GM18508 (cell line): ENCODE results near the gene NCR1.
"Not testable (repeated sequence)": the region's sequence is repeated elsewhere in the genome, so short reads cannot be mapped to it uniquely, and the experiment has no call there.

ENCODE experiments used
- ATAC-seq: cut with Tn5 transposase; IDR thresholded peaks from one replicate; pipeline ENCODE4 v1.9.1; 2021; ENCODE audit warnings: moderate number of reproducible peaks; ENCODE audit not compliant: insufficient read depth, unreplicated experiment

Gene NCR1

DNA sequence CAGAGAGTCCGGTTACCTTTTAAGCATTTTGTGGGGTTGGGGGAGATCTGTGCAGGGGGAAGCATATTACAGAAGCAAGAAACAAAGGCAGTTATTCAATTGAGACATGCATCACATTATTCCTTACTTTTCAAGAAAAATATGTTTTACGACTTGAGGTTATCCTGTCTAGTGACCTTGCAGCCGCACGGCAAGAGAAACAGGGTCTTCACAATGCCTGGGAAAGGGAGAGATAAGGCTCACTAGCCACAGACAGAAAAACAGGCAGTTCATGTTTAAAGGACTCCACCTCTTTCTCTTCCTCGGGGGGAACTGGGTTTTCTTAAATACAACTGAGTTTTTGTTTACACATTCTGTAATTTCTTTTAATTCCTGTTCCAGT is 536 bp upstream of the NCR1 start:
- no peak for ATAC-seq

DNA sequence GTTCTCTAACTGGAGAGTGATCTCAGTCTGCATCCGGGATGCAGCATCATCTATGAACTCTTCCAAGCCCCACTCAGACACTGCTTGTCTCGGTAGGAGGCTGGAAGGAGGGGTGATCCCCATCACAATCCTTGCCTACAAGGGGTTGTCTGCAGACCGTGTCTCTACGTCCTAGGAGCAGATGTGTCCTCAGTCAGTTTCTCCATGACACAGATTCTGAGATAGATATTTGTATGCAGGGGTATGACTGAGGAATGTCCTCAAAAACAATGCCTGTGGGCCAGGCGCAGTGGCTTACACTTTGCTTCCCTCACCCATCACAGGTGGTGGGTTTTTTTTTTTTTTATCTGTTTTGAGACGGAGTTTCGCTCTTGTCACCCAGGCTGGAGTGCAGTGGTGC is 871 bp downstream of the NCR1 start:
- no peak for ATAC-seq

DNA sequence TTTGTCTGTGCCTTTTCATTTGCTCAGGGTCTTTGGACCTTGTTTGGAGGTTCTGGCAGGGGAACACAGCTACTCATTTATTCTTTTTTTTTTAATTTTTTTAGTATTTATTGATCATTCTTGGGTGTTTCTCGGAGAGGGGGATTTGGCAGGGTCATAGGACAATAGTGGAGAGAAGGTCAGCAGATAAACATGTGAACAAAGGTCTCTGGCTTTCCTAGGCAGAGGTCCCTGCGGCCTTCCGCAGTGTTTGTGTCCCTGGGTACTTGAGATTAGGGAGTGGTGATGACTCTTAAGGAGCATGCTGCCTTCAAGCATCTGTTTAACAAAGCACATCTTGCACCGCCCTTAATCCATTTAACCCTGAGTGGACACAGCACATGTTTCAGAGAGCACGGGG is 2.0 kb downstream of the NCR1 start:
- not testable (repeated sequence) for ATAC-seq

DNA sequence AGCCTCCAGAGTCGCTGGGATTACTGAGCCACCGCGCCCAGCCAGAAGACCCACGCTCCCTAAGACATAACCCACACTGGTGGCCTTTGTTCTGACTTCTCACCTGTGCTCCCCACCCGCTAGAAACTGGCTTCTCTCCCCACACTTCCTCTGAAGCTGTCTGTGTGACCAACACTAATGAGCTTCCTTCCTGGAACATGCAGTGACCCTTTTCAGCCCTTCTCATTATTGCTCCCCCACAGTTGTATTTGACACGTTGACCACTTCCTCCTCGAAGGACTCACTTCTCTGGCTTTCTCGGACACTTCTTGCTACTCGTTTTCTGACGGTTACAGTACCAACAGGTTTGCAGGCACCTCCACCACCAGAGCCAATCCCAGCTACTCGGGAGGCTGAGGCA is 10.9 kb downstream of the NCR1 start:
- no peak for ATAC-seq

DNA sequence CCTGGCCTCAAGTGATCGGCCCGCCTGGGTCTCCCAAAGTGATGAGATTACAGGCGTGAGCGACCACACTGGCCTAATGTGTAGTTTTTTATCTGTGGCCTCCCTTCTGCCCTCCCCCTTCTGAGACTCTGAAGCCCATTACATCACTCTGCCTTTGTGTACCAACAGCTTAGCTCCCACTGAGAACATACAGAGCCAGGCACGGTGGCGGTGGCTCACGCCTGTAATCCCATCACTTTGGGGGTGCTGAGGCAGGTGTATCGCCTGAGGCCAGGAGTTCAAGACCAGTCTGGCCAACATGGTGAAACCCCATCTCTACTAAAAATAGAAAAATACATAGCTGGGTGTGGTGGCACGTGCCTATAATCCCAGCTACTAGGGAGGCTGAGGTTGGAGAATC is 12.6 kb downstream of the NCR1 start:
- ATAC-seq: no peak

DNA sequence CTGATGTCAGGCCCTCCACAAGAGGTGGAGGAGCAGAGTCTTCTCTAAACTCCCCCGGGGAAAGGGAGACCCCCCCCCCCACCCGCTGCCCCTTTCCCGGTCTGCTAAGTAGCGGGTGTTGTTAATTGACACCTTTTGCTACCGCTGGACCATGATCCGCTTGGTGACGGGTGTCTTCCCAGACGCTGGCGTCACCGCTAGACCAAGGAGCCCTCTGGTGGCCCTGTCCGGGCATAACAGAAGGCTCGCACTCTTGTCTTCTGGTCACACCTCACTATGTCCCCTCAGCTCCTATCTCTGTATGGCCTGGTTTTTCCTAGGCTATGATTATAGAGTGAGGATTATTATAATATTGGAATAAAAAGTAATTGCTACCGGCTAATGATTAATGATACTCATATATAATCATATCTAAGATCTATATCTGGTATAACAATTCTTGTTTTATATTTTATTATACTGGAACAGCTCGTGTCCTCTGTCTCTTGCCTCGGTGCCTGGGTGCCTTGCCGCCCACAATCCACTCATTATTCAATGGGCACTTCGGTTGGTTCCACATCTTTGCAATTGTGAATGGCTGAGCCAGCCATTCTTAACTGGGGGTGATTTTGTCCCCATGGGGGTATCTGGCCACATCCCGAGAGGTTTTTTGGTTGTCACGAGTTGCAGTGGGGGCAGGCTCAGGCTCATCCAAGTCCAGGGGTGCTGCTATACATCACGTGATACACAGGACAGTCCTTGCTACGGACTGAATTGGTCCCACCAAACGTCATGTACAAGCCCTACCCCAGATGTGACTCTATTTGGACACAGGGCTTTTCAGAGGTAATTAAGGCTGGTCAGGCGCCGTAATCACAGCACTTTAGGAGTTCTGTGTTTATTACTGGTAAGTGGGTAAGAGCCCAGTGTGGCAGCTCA is 14.0 kb downstream of the NCR1 start:
- ATAC-seq: not testable (repeated sequence)

DNA sequence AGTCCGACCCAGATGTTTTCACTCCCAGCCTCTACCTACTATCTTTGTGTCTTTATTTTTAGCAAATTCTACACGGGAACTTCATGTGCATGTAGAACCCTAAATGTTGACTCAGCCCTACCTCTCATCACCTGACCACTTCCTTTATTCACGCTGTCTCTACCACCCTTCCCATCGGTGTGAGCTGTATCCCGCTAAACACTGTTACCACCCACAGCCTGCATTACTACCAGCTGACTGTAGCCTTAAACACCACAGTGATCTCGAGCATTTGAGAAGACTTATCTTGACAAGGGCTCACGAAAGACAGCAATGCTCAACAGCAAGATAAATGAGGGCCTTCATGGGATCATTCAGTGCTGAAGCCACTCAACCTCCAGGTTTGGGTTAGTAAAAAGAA is 15.1 kb downstream of the NCR1 start:
- ATAC-seq: no peak

DNA sequence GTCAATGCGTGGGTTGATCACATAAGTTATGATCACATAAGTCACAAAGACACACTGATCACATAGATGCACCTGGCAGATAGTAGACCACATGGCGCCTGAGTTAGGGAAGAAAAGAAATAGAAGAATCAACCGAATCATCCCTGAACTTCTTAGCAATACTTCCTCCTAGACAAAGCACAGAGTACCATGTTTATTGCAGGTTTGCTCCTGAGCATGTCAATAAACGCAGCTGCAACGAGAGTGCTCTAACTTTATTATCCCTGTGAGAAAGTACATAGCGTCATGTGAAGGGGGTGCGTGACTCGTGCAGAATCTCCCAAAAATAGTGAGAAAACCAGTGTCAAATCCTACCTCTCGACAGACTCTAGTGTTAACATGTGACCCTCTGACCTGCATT is 17.3 kb downstream of the NCR1 start:
- no peak for ATAC-seq

DNA sequence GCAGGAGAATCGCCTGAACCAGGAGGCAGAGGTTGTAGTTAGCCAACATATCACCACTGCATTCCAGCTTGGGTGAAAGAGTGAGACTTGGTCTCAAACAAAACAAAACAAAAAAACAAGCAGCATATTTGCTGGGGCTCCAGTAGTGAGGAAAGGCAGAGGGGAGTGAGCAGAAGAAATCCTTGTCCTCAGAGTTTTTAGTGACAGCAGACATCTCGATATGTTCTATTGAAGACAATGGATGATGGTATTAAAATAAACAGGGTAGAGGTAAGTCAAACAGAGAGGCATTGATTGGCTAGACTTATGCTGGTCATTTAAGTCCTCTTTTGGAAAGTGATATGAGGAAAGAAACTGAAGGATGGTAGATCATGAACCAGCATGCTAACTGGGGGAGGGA is 22.4 kb downstream of the NCR1 start:
- no peak for ATAC-seq

DNA sequence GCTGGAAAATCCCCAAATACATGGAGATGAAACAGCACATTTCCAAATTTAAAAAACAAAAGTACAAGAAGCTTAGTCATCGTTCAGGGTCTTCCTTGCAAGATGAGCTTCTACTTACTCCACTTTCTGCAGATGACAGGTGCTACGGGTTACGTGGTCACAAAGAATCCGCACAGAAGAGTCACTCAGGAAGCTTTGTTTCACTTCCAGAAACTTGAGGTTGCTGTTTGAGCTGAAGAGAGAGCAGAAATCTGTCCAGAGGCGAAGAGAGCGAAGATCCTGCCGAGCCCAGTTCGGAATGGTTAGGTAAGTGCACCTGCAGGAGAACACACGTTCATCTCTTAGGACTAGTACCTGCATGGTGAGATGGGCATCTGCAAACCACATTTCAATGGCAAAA is 32.0 kb downstream of the NCR1 start:
- ATAC-seq: no peak

DNA sequence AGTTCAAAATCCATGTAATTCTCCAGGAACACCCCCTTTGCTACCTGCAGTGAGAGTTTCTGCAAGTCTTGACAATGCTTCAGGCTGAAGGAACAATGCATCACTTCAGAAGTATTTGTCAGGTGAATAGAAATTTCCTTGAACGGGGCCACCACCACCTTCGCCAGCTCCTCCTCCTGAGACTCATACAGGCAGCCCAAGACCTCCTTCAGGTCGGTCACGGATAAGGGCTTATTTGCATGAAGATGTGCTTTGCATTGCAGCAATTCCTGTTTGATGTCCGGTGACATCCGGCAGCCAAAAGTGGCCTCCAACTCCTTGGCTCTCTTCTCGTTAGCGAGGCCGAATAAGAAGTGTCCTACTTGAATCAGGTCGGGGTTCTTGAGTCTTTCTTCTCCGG is 33.0 kb downstream of the NCR1 start:
- no peak for ATAC-seq

DNA sequence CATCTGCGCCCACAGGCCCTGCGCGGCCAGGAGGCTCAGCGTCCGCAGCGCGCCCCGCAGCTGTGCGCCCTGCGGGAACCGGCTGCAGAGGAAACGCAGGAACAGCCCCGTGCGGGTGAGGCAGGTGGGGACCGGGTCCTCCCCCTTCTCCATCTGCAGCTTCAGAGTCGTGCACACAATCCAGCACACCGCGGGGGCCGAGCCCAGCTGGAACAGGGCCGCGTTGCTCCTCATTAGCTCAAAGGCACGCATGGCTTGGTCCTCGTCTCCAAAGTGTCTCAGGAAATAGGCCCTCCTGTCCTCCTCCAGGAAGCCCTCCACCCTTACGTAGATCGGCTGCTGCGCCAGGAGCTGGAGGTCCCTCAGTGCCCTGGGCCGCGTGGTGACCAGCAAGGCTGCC is 33.6 kb downstream of the NCR1 start:
- ATAC-seq: not testable (repeated sequence)

DNA sequence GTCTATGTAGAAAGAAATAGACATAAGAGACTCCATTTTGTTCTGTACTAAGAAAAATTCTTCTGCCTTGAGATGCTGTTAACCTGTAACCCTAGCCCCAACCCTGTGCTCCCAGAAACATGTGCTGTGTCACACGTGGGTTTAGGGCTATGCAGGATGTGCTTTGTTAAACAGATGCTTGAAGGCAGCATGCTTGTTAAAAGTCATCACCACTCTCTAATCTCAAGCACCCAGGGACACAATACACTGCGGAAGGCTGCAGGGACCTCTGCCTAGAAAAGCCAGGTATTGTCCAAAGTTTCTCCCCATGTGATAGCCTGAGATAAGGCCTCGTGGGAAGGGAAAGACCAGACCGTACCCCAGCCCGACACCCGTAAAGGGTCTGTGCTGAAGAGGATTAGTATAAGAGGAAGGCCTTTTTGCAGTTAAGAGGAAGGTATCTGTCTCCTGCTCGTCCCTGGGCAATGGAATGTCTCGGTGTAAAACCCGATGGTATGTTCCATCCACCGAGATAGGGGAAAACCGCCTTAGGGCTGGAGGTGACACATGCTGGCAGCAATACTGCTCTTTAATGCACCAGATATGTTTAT is 37.9 kb downstream of the NCR1 start:
- ATAC-seq: not testable (repeated sequence)

DNA sequence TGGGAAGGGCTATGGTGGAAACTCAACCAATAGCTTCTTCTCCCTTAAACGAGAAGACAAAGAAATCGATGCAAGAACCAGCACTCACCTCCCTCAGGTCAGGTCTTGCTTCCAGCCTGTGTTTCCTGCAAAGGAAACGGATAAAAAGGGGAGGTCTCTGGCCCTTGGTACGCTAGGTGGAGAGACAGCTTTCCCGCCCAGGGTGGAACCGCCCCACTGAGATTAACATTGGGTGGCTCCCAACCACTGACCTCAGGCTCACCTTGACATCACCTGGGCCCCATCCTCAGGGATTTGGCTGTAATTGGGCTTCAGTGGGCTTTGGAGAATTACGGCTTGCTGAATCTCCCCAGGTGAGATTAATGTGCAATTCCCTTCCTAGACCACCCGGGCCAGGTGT is 41.4 kb downstream of the NCR1 start, which contains the start of gene NLRP7:
NLRP7 (minus strand) TSS at position 150 of the 400 bp plus-strand sequence.
- no peak for ATAC-seq

DNA sequence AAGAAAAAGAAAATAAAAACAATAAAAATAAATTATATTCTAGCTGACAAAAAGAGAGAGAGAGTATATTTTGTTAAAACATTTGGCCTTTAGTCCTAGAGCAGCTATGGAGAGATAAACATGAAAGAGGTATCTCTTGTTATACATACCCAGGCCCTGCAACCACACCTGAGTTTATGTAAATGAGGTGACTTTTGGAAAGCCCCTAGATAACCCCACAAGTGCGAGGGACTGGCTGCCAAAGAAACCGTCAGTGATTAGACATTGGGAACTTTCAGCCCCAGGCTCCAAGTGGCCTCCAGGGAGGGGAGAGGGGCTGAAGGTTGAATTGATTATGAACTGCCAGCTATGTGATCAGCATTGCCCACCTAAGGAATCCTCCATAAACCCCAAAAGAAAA is 43.5 kb downstream of the NCR1 start:
- no peak for ATAC-seq

DNA sequence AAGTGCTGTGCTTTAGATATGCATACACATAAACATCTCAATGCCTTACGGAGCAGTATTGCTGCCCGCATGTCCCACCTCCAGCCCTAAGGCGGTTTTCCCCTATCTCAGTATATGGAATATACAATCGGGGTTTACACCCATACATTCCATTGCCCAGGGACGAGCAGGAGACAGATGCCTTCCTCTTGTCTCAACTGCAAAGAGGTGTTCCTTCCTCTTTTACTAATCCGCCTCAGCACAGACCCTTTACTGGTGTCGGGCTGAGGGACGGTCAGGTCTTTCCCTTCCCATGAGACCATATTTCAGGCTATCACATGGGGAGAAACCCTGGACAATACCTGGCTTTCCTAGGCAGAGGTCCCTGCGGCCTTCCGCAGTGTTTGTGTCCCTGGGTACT is 44.6 kb downstream of the NCR1 start:
- not testable (repeated sequence) for ATAC-seq

DNA sequence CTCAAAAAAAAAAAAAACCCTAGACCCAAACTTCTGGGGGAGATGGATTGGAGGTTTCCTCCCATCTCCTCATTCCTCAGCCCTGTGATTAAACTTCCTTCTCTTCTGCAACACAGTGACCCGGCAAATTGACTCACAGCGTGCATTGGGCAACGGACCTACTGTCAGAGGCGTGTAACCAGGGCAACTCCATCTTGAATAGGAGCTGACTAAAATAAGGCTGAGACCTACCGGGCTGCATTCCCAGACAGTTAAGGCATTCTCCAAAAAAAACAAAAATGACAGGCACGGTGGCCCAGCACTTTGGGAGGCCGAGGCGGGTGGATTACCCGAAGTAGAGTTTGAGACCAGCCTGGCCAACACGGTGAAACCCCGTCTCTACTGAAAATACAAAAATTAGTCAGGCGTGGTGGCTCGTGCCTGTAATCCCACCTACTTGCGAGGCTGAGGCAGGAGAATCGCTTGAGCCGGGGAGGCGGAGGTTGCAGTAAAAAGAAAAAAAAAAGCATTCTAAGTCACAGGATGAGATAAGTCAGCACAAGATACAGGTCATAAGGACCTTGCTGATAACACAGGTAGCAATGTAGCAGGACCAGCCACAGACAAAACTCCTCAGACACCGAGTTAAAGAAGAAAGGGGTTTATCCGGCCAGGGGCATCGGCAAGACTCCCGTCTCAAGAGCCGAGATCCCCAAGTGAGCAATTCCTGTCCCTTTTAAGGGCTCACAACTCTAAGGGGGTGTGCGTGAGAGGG is 46.8 kb downstream of the NCR1 start:
- no peak for ATAC-seq

DNA sequence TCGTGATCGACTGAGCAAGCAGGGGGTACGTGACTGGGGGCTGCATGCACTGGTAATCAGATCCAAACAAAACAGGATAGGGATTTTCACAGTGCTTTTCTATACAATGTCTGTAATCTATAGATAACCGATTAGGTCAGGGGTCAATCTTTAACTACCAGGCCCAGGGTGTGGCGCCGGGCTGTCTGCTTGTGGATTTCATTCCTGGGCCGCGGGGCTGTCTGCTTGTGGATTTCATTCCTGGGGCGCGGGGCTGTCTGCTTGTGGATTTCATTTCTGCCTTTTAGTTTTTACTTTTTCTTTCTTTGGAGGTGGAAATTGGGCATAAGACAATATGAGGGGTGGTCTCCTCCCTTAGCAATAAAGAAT is 47.4 kb downstream of the NCR1 start:
- not testable (repeated sequence) for ATAC-seq

DNA sequence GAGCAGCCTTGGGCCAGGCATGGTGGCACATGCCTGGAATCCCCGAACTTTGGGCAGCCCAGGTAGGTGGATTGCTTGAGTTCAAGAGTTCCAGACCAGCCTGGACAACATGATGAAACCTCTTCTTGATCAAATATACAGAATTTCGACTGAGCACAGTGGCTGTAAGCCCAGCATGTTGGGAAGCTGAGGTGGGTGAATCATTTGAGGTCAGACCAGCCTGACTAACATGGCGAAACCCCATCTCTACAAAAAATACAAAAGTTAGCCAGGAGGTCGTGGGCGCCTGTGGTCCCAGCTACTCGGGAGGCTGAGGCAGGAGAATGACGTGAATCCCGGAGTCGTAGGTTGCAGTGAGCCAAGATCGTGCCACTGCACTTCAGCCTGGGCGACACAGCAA is 49.4 kb downstream of the NCR1 start:
- ATAC-seq: no peak

DNA sequence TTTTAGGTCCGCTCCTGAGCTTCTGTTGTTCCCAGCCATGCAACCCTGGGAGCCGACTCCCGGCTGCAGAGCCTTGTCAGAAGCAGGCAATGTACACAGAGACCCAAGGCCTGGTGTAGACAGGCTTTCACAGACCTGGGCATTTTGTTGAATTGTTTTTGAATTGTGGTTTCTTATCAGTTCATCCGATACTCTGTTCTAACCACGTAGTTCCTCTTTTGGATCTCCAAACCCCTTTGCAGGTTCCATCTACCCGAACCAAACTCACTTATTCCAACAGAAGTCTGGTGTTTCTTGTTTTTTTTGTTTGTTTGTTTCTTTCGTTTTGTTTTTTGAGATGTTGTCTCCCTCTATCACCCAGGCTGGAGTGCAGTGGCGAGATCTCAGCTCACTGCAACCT is 53.9 kb downstream of the NCR1 start:
- no peak for ATAC-seq
